Mesenchymal stem cell (in vitro differentiated cells and primary cell): Measurements from ENCODE around the gene EPS8L2.

Experiments used
- DNase-seq: peaks from one replicate; pipeline ENCODE4 v3.0.0-alpha.2; 2013
- H2AFZ ChIP-seq: one replicate; pipeline ENCODE4 v1.6.1; 2013; ENCODE audit warnings: low read depth, mild to moderate bottlenecking, control low read depth, inconsistent platforms, low read length, moderate library complexity
- H2AK5ac ChIP-seq: 2 replicates; pipeline ENCODE4 v1.6.1; 2013; ENCODE audit warnings: low read length, moderate library complexity, mild to moderate bottlenecking, inconsistent platforms; ENCODE audit not compliant: severe bottlenecking
- H2BK120ac ChIP-seq: one replicate; pipeline ENCODE4 v1.6.1; 2013; ENCODE audit warnings: low read depth, mild to moderate bottlenecking, inconsistent platforms, low read length, moderate library complexity
- H2BK12ac ChIP-seq, 2 experiments: one replicate each; pipeline ENCODE4 v1.6.1; 2013; ENCODE audit warnings: inconsistent platforms in 2 of 2, low read length in 2 of 2, mild to moderate bottlenecking in 2 of 2, moderate library complexity in 2 of 2, control low read depth in 1 of 2
- H2BK15ac ChIP-seq: one replicate; pipeline ENCODE4 v1.6.1; 2013; ENCODE audit warnings: mild to moderate bottlenecking, low read depth, inconsistent platforms; ENCODE audit not compliant: poor library complexity, severe bottlenecking
- H2BK5ac ChIP-seq: 2 replicates; pipeline ENCODE4 v1.6.1; 2013; ENCODE audit warnings: low read depth, mild to moderate bottlenecking, low read length, control low read depth, inconsistent platforms; ENCODE audit not compliant: poor library complexity, severe bottlenecking
- H3K14ac ChIP-seq, 2 experiments: one replicate each; pipeline ENCODE4 v1.6.1; 2013; ENCODE audit warnings: inconsistent platforms in 2 of 2, low read length in 2 of 2, control low read depth in 1 of 2, mild to moderate bottlenecking in 1 of 2, moderate library complexity in 1 of 2
- H3K18ac ChIP-seq, 2 experiments: one replicate each; pipeline ENCODE4 v1.6.1; 2013; ENCODE audit warnings: inconsistent platforms in 2 of 2, low read length in 2 of 2, control low read depth in 1 of 2, low read depth in 1 of 2, mild to moderate bottlenecking in 1 of 2
- H3K23ac ChIP-seq, 2 experiments: one replicate each; pipeline ENCODE4 v1.6.1; 2013; ENCODE audit warnings: inconsistent platforms in 2 of 2, low read length in 2 of 2, mild to moderate bottlenecking in 2 of 2, moderate library complexity in 2 of 2, control low read depth in 1 of 2
- H3K27ac ChIP-seq: 2 replicates; pipeline ENCODE4 v1.5.1; 2013; ENCODE audit warnings: mild to moderate bottlenecking, moderate library complexity, low read length, control low read depth, inconsistent platforms; ENCODE audit not compliant: poor library complexity, severe bottlenecking
- H3K27me3 ChIP-seq, 2 experiments: 2 replicates each; pipeline versions ENCODE4 v1.6.1 to v1.7.0; 2013; ENCODE audit warnings: low read length in 2 of 2, mild to moderate bottlenecking in 2 of 2, moderate library complexity in 2 of 2, control low read depth in 1 of 2, inconsistent platforms in 1 of 2; ENCODE audit not compliant: control insufficient read depth in 1 of 2, insufficient read depth in 1 of 2
- H3K36me3 ChIP-seq, 2 experiments: 2 replicates each; pipeline versions ENCODE4 v1.6.1 to v1.7.0; 2013; ENCODE audit warnings: low read length in 2 of 2, control low read depth in 1 of 2, inconsistent platforms in 1 of 2, low read depth in 1 of 2, mild to moderate bottlenecking in 1 of 2; ENCODE audit not compliant: insufficient read depth in 2 of 2, control insufficient read depth in 1 of 2
- H3K4ac ChIP-seq, 2 experiments: one replicate each; pipeline ENCODE4 v1.6.1; 2013; ENCODE audit warnings: inconsistent platforms in 2 of 2, low read length in 2 of 2, mild to moderate bottlenecking in 2 of 2, moderate library complexity in 2 of 2, control low read depth in 1 of 2, low read depth in 1 of 2
- H3K4me1 ChIP-seq: 2 replicates; pipeline ENCODE4 v1.6.1; 2013; ENCODE audit warnings: low read depth, low read length, control low read depth; ENCODE audit not compliant: control insufficient read depth, insufficient read depth
- H3K4me2 ChIP-seq: 2 replicates; pipeline ENCODE4 v1.6.1; 2013; ENCODE audit warnings: low read length, mild to moderate bottlenecking, inconsistent platforms; ENCODE audit not compliant: poor library complexity, severe bottlenecking
- H3K4me3 ChIP-seq, 2 experiments: 2 replicates each; pipeline versions ENCODE4 v1.5.1 to v1.7.0; 2013; ENCODE audit warnings: low read length in 2 of 2, mild to moderate bottlenecking in 2 of 2, control low read depth in 1 of 2, low read depth in 1 of 2; ENCODE audit not compliant: insufficient read depth in 1 of 2
- H3K79me1 ChIP-seq: replicated peaks from 2 replicates; pipeline ENCODE4 v1.6.1; 2013; ENCODE audit warnings: mild to moderate bottlenecking, control low read depth, low read length, inconsistent platforms; ENCODE audit not compliant: poor library complexity, severe bottlenecking
- H3K9ac ChIP-seq: 2 replicates; pipeline ENCODE4 v1.7.0; 2013; ENCODE audit warnings: mild to moderate bottlenecking, low read length, moderate library complexity
- H3K9me3 ChIP-seq: 2 replicates; pipeline ENCODE4 v1.7.0; 2013; ENCODE audit warnings: mild to moderate bottlenecking, low read length; ENCODE audit not compliant: control insufficient read depth
- H4K8ac ChIP-seq: one replicate; pipeline ENCODE4 v1.6.1; 2013; ENCODE audit warnings: inconsistent platforms, mild to moderate bottlenecking, low read length, moderate library complexity
- H4K91ac ChIP-seq: one replicate; pipeline ENCODE4 v1.6.1; 2013; ENCODE audit warnings: mild to moderate bottlenecking, low read length, inconsistent platforms
- WGBS: methylation state at CpG from one replicate; pipeline ENCODE4 v1.1.7; 2013; ENCODE audit warnings: mixed read lengths; 5-methylcytosine and 5-hydroxymethylcytosine counted together

EPS8L2 gene

DNA sequence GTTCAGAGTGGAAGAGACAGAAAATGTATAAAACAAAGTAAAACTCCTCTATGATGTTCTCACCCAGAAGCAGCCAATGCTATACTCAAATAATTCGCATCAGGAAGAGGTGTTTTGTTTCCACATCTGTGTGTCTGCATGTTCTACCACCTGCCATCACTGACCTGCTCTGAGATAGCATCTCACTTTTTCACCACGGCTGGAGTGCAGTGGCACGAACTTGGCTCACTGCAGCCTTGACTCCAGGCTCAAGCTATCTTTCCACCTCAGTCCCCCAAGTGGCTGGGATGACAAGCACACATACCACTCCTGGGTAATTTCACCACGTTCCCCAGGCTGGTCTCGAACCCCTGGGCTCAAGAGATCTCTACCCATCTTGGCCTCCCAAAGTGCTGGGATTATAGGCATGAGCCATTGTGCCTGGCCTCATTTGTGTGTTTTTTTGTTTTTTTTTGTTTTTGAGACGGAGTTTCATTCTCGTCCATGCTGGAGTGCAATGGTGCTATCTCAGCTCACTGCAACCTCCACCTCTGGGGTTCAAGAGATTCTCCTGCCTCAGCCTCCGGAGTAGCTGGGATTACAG is 55.6 kb downstream of the EPS8L2 start:
- no peak for DNase-seq
- Histone ChIP-seq H3K4ac (no peak overlapping the region), H3K23ac (peak overlapping the region in 1 of 2 experiments; percentile 73), H3K79me1 (peaks cover 26% of the 10 kb centered on the region), H2BK5ac (no peak overlapping the region), H2BK12ac (no peak overlapping the region), H3K9ac (no peak overlapping the region), H4K91ac (no peak overlapping the region), H2BK120ac (no peak overlapping the region), H3K9me3 (no peaks in the 10 kb centered on the region), H3K36me3 (peaks cover 77 to 89% of the 10 kb centered on the region in 2 experiments), H2AK5ac (no peak overlapping the region), H3K4me3 (no peak overlapping the region), H3K4me2 (no peak overlapping the region), H3K14ac (no peak overlapping the region), H3K27me3 (no peaks in the 10 kb centered on the region), H4K8ac (no peak overlapping the region), H2AFZ (no peak overlapping the region), H3K27ac (no peak overlapping the region), H3K18ac (no peak overlapping the region), H2BK15ac (no peak overlapping the region), H3K4me1 (peaks cover 25% of the 10 kb centered on the region)
- WGBS, result 92% methylated on average over 8 of the region's 8 CpGs

DNA sequence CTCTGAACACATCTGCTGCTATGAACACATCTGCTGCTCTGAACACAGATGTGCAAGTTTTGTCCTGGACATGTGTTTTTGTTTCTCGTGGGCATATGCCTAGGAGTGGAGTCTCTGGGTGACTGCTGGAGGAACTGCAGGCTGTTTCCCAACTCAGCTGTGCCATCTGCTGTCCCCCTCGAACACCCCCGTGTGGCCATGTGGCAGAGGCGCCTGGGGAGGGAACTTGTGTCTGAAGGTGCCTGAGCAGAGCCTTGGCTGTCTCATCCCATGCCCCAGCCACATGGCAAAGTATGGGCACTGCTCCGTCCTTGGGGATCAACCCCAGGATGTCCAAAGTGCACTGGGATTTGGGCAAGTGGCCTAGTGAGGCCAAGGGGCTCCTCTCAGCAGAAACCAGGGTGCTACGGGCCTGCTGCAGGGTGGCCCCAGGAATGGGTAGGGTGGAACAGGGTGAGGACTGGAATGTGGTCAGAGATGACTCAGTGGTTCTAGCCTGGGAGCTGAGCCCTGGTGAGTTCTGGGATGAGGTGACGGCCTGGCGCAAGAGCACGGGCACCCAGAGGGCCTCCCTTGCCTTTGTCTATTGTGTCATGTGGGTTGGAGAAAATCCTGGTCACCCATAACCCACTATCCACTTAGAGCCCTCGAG is 56.5 kb downstream of the EPS8L2 start:
- Histone ChIP-seq H3K23ac (peak overlapping the region in 1 of 2 experiments; percentile 46), H3K9ac (peak overlapping the region; percentile 44), H3K14ac (peak overlapping the region in 1 of 2 experiments; percentile 66), H3K4me2 (no peak overlapping the region), H3K36me3 (peaks cover 77 to 85% of the 10 kb centered on the region in 2 experiments), H2BK5ac (no peak overlapping the region), H3K18ac (peak overlapping the region in 1 of 2 experiments; percentile 16), H4K8ac (peak overlapping the region; percentile 72), H4K91ac (peak overlapping the region; percentile 66), H3K4ac (no peak overlapping the region), H3K4me3 (no peak overlapping the region), H3K9me3 (no peaks in the 10 kb centered on the region), H2BK15ac (no peak overlapping the region), H2AK5ac (peak overlapping the region; percentile 34), H3K27ac (peak overlapping the region; percentile 50), H2BK12ac (peak overlapping the region in 1 of 2 experiments; percentile 23), H2AFZ (no peak overlapping the region), H3K27me3 (no peaks in the 10 kb centered on the region), H3K4me1 (peaks cover 33% of the 10 kb centered on the region), H3K79me1 (peaks cover 20% of the 10 kb centered on the region), H2BK120ac (no peak overlapping the region)
- 75% methylated on average over 7 of the region's 10 CpGs for WGBS
- peak; percentile 75 for DNase-seq

DNA sequence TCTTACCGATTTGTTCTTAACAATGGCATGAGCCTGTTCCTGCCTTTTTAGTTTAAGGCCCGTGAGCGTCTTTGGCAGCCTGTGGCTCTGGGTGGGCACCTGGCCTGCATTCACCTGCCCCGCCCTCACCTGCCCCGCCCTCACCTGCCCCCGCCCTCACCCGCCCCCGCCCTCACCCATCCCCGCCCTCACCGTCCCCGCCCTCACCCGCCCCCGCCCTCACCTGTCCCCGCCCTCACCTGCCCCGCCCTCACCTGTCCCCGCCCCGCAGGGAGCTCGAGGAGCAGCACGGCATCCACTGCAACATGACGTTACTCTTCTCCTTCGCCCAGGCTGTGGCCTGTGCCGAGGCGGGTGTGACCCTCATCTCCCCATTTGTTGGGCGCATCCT is 57.0 kb downstream of the EPS8L2 start:
- Histone ChIP-seq H2BK15ac (no peak overlapping the region), H2BK12ac (peak overlapping the region in 1 of 2 experiments; percentile 23), H3K36me3 (peaks cover 76 to 80% of the 10 kb centered on the region in 2 experiments), H3K23ac (no peak overlapping the region), H3K4me2 (no peak overlapping the region), H4K91ac (no peak overlapping the region), H2BK120ac (no peak overlapping the region), H3K27ac (peak overlapping the region; percentile 50), H3K9ac (no peak overlapping the region), H2BK5ac (no peak overlapping the region), H2AK5ac (no peak overlapping the region), H3K27me3 (no peaks in the 10 kb centered on the region), H3K4me3 (no peak overlapping the region), H3K4me1 (peaks cover 33% of the 10 kb centered on the region), H3K4ac (no peak overlapping the region), H3K79me1 (peaks cover 18% of the 10 kb centered on the region), H2AFZ (no peak overlapping the region), H3K14ac (no peak overlapping the region), H3K18ac (no peak overlapping the region), H3K9me3 (no peaks in the 10 kb centered on the region), H4K8ac (no peak overlapping the region)
- WGBS, result 82% methylated on average over 13 of the region's 24 CpGs
- no peak for DNase-seq

DNA sequence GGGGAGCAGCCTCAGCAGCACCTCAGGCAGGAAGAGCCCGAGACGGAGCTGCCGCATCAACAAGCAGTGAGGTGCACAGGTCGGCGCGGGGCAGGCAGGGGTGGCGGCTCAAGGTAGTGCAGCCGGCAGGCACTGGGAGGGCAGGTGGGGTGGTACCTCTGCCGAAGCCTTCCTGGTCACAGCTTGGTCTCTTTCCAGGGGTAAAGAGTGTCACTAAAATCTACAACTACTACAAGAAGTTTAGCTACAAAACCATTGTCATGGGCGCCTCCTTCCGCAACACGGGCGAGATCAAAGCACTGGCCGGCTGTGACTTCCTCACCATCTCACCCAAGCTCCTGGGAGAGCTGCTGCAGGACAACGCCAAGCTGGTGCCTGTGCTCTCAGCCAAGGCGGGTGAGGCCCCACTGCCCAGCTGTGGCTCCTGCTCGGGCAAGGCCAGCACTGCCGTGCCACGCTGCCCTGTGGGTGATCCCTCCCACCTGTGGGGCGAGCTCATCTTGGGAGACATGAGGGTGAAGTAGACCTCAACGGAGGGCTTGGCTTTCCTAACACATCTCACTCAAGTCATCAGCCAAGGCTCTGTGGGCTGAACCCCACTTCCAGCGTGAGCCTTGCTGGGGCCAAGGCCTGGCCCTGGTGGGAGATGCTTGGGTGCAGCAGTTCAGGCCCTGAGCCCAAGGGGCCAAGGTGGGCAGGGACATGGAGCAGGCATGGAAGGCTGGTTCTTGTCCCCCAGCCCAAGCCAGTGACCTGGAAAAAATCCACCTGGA is 57.7 kb downstream of the EPS8L2 start:
- Histone ChIP-seq H3K4me1 (peaks cover 33% of the 10 kb centered on the region), H3K14ac (no peak overlapping the region), H4K91ac (no peak overlapping the region), H3K4ac (no peak overlapping the region), H3K36me3 (peaks cover 75 to 78% of the 10 kb centered on the region in 2 experiments), H3K9me3 (no peaks in the 10 kb centered on the region), H2BK15ac (no peak overlapping the region), H2BK12ac (no peak overlapping the region), H3K23ac (no peak overlapping the region), H3K27ac (no peak overlapping the region), H3K4me2 (no peak overlapping the region), H2AK5ac (no peak overlapping the region), H2BK120ac (no peak overlapping the region), H2AFZ (no peak overlapping the region), H2BK5ac (no peak overlapping the region), H4K8ac (peak overlapping the region; percentile 51), H3K4me3 (no peak overlapping the region), H3K18ac (no peak overlapping the region), H3K79me1 (peaks cover 18% of the 10 kb centered on the region), H3K9ac (no peak overlapping the region), H3K27me3 (no peaks in the 10 kb centered on the region)
- WGBS, result 93% methylated on average over 22 of the region's 22 CpGs
- no peak for DNase-seq
